Right lobe of liver (tissue), 4 donors: ENCODE results near the gene NUP210.

ENCODE experiments used
- POLR2A ChIP-seq: fragments of 450-650 bp; IDR thresholded peaks from one replicate; pipeline ENCODE4 v1.6.1; 2017; ENCODE audit warnings: antibody characterized with exemption, mild to moderate bottlenecking
- TF ChIP-seq, protein P1 (sequence below), 4 donors: fragments of 200-600 bp in 3 of 4; fragments of 450-650 bp in 1 of 4; IDR thresholded peaks; one replicate each; pipeline versions ENCODE4 v1.5.1 to v1.8.0; 2016 to 2022; ENCODE audit warnings: antibody characterized with exemption in 4 of 4, mild to moderate bottlenecking in 2 of 4
- donor health status: DM: no; HTN: no; CAD: no.
- donor health status: DM: no; HTN: no; CAD: no.
- donor health status: DM: no; HTN: yes; CAD: no.

DNA sequence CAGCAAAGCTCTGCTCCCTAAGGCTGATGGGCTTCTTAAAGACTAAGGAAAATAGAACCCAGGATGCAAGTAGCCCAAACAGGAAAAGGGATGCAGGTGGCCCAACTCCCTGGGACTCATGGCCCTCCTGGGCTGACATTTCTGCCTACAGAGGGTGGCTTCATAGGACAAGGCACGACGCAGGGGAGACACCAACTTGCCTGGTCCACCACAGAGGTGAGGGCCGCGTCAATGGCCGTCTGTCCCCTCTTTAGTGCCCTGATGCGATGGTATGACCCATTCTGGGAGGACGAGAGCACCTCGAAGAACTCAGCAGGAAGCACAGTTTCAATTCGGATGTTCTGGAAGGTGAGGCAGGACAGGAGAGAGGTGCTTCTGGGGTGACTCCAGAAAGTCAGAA is 44.0 kb downstream of the NUP210 start:
- no peak for TF ChIP-seq POLR2A
- TF ChIP-seq, protein P1, sequence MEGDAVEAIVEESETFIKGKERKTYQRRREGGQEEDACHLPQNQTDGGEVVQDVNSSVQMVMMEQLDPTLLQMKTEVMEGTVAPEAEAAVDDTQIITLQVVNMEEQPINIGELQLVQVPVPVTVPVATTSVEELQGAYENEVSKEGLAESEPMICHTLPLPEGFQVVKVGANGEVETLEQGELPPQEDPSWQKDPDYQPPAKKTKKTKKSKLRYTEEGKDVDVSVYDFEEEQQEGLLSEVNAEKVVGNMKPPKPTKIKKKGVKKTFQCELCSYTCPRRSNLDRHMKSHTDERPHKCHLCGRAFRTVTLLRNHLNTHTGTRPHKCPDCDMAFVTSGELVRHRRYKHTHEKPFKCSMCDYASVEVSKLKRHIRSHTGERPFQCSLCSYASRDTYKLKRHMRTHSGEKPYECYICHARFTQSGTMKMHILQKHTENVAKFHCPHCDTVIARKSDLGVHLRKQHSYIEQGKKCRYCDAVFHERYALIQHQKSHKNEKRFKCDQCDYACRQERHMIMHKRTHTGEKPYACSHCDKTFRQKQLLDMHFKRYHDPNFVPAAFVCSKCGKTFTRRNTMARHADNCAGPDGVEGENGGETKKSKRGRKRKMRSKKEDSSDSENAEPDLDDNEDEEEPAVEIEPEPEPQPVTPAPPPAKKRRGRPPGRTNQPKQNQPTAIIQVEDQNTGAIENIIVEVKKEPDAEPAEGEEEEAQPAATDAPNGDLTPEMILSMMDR (IDR thresholded peaks at IDR 0.05) = no peak
